Mucosa of rectum (tissue), 2 donors: ENCODE data around the gene LACTBL1.

Experiments
- H3K27ac ChIP-seq, 2 donors: one replicate each; pipeline ENCODE4 v1.7.0; 2013; ENCODE audit warnings: inconsistent platforms in 2 of 2, low read depth in 2 of 2, low read length in 2 of 2
- H3K27me3 ChIP-seq, 2 donors: one replicate each; pipeline ENCODE4 v1.7.0; 2013; ENCODE audit warnings: low read length in 2 of 2; ENCODE audit not compliant: control insufficient read depth in 2 of 2, insufficient read depth in 2 of 2
- H3K36me3 ChIP-seq, 2 donors: one replicate each; pipeline ENCODE4 v1.7.0; 2013; ENCODE audit warnings: low read length in 2 of 2; ENCODE audit not compliant: control insufficient read depth in 2 of 2, insufficient read depth in 2 of 2
- H3K4me1 ChIP-seq, 2 donors: one replicate each; pipeline ENCODE4 v1.7.0; 2013; ENCODE audit warnings: low read length in 2 of 2, mild to moderate bottlenecking in 1 of 2; ENCODE audit not compliant: control insufficient read depth in 2 of 2, insufficient read depth in 2 of 2
- H3K4me3 ChIP-seq, 2 donors: one replicate each; pipeline ENCODE4 v1.7.0; 2013; ENCODE audit warnings: low read length in 2 of 2
- H3K9ac ChIP-seq, 2 donors: one replicate each; pipeline ENCODE4 v1.7.0; 2013; ENCODE audit warnings: low read length in 2 of 2, low read depth in 1 of 2, mild to moderate bottlenecking in 1 of 2
- H3K9me3 ChIP-seq, 2 donors: one replicate each; pipeline ENCODE4 v1.7.0; 2013; ENCODE audit warnings: low read length in 2 of 2; ENCODE audit not compliant: control insufficient read depth in 2 of 2
- donor health status: healthy.
- donor health status: Normal muscosa, but diverticular disease.

Gene LACTBL1

GRCh38 chr1:22963044-22963677 lies 9.5 kb downstream of the LACTBL1 start:
- no peak overlapping the region for H3K9ac ChIP-seq
- no peaks in the 10 kb centered on the region for H3K4me1 ChIP-seq
- H3K36me3 ChIP-seq = no peaks in the 10 kb centered on the region
- peaks cover 0 to 2% of the 10 kb centered on the region in 2 donors for H3K27me3 ChIP-seq
- H3K4me3 ChIP-seq = no peak overlapping the region
- no peaks in the 10 kb centered on the region for H3K9me3 ChIP-seq
- no peak overlapping the region for H3K27ac ChIP-seq

GRCh38 chr1:22962558-22962957 lies 10.1 kb downstream of the LACTBL1 start:
- no peaks in the 10 kb centered on the region for H3K36me3 ChIP-seq

GRCh38 chr1:22959545-22960360 lies 12.9 kb downstream of the LACTBL1 start:
- H3K27me3 ChIP-seq = peaks cover 3 to 5% of the 10 kb centered on the region in 2 donors
- no peaks in the 10 kb centered on the region for H3K36me3 ChIP-seq
- no peaks in the 10 kb centered on the region for H3K9me3 ChIP-seq
- H3K4me1 ChIP-seq = no peaks in the 10 kb centered on the region
- H3K27ac ChIP-seq = no peak overlapping the region
- H3K9ac ChIP-seq = no peak overlapping the region
- no peak overlapping the region for H3K4me3 ChIP-seq

More at GRCh38 chr1:22962558-22962957, 10.1 kb downstream of the LACTBL1 start:
- H3K27ac ChIP-seq = no peak overlapping the region
- H3K27me3 ChIP-seq = peaks cover 0 to 2% of the 10 kb centered on the region in 2 donors
- H3K9ac ChIP-seq = no peak overlapping the region
- no peak overlapping the region for H3K4me3 ChIP-seq
- no peaks in the 10 kb centered on the region for H3K4me1 ChIP-seq
- no peaks in the 10 kb centered on the region for H3K9me3 ChIP-seq

GRCh38 chr1:22958556-22958955 lies 14.1 kb downstream of the LACTBL1 start:
- no peaks in the 10 kb centered on the region for H3K36me3 ChIP-seq
- no peak overlapping the region for H3K9ac ChIP-seq
- peaks cover 9 to 11% of the 10 kb centered on the region in 2 donors for H3K27me3 ChIP-seq
- no peaks in the 10 kb centered on the region for H3K4me1 ChIP-seq
- H3K27ac ChIP-seq = no peak overlapping the region
- H3K4me3 ChIP-seq = no peak overlapping the region
- H3K9me3 ChIP-seq = no peaks in the 10 kb centered on the region

- Histone ChIP-seq H3K27ac (no peak overlapping the region), H3K27me3 (peaks cover 13 to 24% of the 10 kb centered on the region in 2 donors), H3K36me3 (no peaks in the 10 kb centered on the region), H3K9ac (no peak overlapping the region), H3K4me1 (no peaks in the 10 kb centered on the region), H3K4me3 (no peak overlapping the region), H3K9me3 (no peaks in the 10 kb centered on the region)
Observed at GRCh38 chr1:22957066-22957465, 15.6 kb downstream of the LACTBL1 start.

- Histone ChIP-seq H3K4me3 (no peak overlapping the region), H3K4me1 (no peaks in the 10 kb centered on the region), H3K27ac (no peak overlapping the region), H3K9me3 (no peaks in the 10 kb centered on the region), H3K27me3 (peaks cover 13 to 27% of the 10 kb centered on the region in 2 donors), H3K36me3 (no peaks in the 10 kb centered on the region), H3K9ac (no peak overlapping the region)
Observed at GRCh38 chr1:22955146-22955545, 17.5 kb downstream of the LACTBL1 start.

DNA sequence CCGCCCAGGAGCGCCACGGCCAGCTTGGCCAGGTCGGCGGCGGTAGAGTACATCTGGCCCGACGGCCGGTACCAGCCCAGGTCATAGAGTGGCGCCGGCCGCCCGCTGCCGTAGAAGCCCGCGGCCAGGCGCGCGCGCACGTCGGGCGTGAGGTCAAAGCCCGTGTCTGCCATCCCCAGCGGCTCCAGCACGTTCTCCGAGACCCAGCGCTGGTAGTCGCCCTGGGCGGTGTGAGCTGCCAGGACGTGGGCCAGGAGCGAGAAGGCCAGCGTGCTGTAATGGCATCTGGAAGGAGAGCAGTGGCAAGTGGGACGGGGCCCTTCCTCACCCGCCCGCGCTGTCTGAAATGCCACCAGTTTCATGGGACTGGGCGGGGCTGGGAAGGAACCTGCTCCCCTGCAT lies 18.9 kb downstream of the LACTBL1 start:
- no peak overlapping the region for H3K27ac ChIP-seq
- H3K27me3 ChIP-seq = peaks cover 13 to 27% of the 10 kb centered on the region in 2 donors
- no peak overlapping the region for H3K4me3 ChIP-seq
- H3K9ac ChIP-seq = no peak overlapping the region
- H3K36me3 ChIP-seq = no peaks in the 10 kb centered on the region
- no peaks in the 10 kb centered on the region for H3K9me3 ChIP-seq
- no peaks in the 10 kb centered on the region for H3K4me1 ChIP-seq

- H3K36me3 ChIP-seq = no peaks in the 10 kb centered on the region
- H3K9me3 ChIP-seq = no peaks in the 10 kb centered on the region
- peaks cover 11 to 27% of the 10 kb centered on the region in 2 donors for H3K27me3 ChIP-seq
- no peak overlapping the region for H3K27ac ChIP-seq
- no peaks in the 10 kb centered on the region for H3K4me1 ChIP-seq
- H3K9ac ChIP-seq = no peak overlapping the region
- H3K4me3 ChIP-seq = no peak overlapping the region
Observed at GRCh38 chr1:22953057-22953739, 19.5 kb downstream of the LACTBL1 start.

GRCh38 chr1:22952694-22953056 lies 20.0 kb downstream of the LACTBL1 start:
- no peaks in the 10 kb centered on the region for H3K4me1 ChIP-seq
- H3K27ac ChIP-seq = no peak overlapping the region
- no peaks in the 10 kb centered on the region for H3K36me3 ChIP-seq
- peaks cover 11 to 27% of the 10 kb centered on the region in 2 donors for H3K27me3 ChIP-seq
- H3K9ac ChIP-seq = no peak overlapping the region
- H3K4me3 ChIP-seq = no peak overlapping the region
- H3K9me3 ChIP-seq = no peaks in the 10 kb centered on the region

DNA sequence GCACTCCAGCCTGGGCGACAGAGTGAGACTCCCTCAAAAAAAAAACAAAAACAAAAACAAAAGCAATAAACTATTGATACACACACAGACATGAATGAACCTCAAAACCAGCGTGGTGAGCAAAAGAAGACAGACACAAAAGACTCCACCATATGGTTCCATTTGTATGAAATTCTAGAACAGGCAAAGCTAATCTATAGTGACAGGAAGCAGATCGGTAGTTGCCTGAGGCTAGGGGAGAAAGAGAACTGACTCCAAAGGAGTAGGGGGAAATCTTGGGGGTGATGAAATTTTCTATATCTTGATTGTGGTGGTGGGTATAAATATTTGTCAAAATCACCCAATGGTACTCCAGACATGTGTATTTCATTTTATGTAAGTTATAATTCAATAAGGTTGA lies 20.9 kb downstream of the LACTBL1 start:
- Histone ChIP-seq H3K4me1 (no peaks in the 10 kb centered on the region), H3K27me3 (peaks cover 11 to 30% of the 10 kb centered on the region in 2 donors), H3K9ac (no peak overlapping the region), H3K9me3 (no peaks in the 10 kb centered on the region), H3K27ac (no peak overlapping the region), H3K4me3 (no peak overlapping the region), H3K36me3 (no peaks in the 10 kb centered on the region)
